Measurements from ENCODE around the gene EXOC2. TPM values are rescaled to one million over a fixed set of nuclear protein-coding genes. Genes with fewer than 3 reads are reported as not detected.

EXOC2 gene
- total RNA-seq: 10 to 100 TPM; 10.3 to 23.9 (median 19.1) TPM

GRCh38 chr6:692858-693722, at the start of gene EXOC2:
TSS of gene EXOC2 (minus strand) at chr6:693139. CDS start at chr6:637818, 55,321 bp downstream.
- Histone ChIP-seq H3K36me3 (peaks cover 0 to 6% (median 0%) of the 10 kb centered on the region in 3 donors), H3K9me3 (no peaks in the 10 kb centered on the region), H3K27me3 (no peaks in the 10 kb centered on the region), H3K4me3 (peak within 1 kb of the TSS; percentile 85 to 98 (median 88)), H3K27ac (peak within 1 kb of the TSS; percentile 84 to 98 (median 90)), H3K4me1 (peaks cover 0 to 11% (median 3%) of the 10 kb centered on the region in 4 donors)
- peak; percentile 86 to 92 (median 89) for DNase-seq
- no peak for TF ChIP-seq CTCF (IDR thresholded peaks at IDR 0.05)
- TF ChIP-seq POLR2A (IDR thresholded peaks at IDR 0.05): peak; percentile 64 to 74

- Histone ChIP-seq H3K27me3 (no peaks in the 10 kb centered on the region), H3K36me3 (no peaks in the 10 kb centered on the region), H3K4me1 (no peaks in the 10 kb centered on the region), H3K27ac (no peak overlapping the region), H3K4me3 (no peak overlapping the region), H3K9me3 (no peaks in the 10 kb centered on the region)
- DNase-seq: no peak
- TF ChIP-seq CTCF (IDR thresholded peaks at IDR 0.05) (no peak), POLR2A (IDR thresholded peaks at IDR 0.05) (no peak)
Observed at GRCh38 chr6:741410-742339, 48.7 kb upstream of the EXOC2 start.

GRCh38 chr6:736657-737446, 43.9 kb upstream of the EXOC2 start:
- Histone ChIP-seq H3K27me3 (no peaks in the 10 kb centered on the region), H3K27ac (no peak overlapping the region)
- TF ChIP-seq CTCF (IDR thresholded peaks at IDR 0.05) (no peak), POLR2A (IDR thresholded peaks at IDR 0.05) (no peak)

GRCh38 chr6:733431-734219, 40.7 kb upstream of the EXOC2 start:
- no peaks in the 10 kb centered on the region for H3K27me3 ChIP-seq
- no peak overlapping the region for H3K27ac ChIP-seq
- no peaks in the 10 kb centered on the region for H3K4me1 ChIP-seq
- no peaks in the 10 kb centered on the region for H3K9me3 ChIP-seq
- H3K36me3 ChIP-seq: no peaks in the 10 kb centered on the region
- DNase-seq: no peak
- TF ChIP-seq POLR2A (IDR thresholded peaks at IDR 0.05) (no peak), CTCF (IDR thresholded peaks at IDR 0.05) (no peak)
- H3K4me3 ChIP-seq: no peak overlapping the region

More at GRCh38 chr6:736657-737446, 43.9 kb upstream of the EXOC2 start:
- Histone ChIP-seq H3K36me3 (no peaks in the 10 kb centered on the region), H3K9me3 (no peaks in the 10 kb centered on the region), H3K4me3 (no peak overlapping the region), H3K4me1 (no peaks in the 10 kb centered on the region)
- DNase-seq: no peak

All from Peyer's patch (tissue), 4 donors.